GM19328 (cell line): Measurements from ENCODE around the gene FAM107B.

Experiments
- ATAC-seq: cut with Tn5 transposase; IDR thresholded peaks from one replicate; pipeline ENCODE4 v1.9.1; 2021; ENCODE audit warnings: mild to moderate bottlenecking, moderate library complexity; ENCODE audit not compliant: unreplicated experiment

Gene FAM107B

DNA sequence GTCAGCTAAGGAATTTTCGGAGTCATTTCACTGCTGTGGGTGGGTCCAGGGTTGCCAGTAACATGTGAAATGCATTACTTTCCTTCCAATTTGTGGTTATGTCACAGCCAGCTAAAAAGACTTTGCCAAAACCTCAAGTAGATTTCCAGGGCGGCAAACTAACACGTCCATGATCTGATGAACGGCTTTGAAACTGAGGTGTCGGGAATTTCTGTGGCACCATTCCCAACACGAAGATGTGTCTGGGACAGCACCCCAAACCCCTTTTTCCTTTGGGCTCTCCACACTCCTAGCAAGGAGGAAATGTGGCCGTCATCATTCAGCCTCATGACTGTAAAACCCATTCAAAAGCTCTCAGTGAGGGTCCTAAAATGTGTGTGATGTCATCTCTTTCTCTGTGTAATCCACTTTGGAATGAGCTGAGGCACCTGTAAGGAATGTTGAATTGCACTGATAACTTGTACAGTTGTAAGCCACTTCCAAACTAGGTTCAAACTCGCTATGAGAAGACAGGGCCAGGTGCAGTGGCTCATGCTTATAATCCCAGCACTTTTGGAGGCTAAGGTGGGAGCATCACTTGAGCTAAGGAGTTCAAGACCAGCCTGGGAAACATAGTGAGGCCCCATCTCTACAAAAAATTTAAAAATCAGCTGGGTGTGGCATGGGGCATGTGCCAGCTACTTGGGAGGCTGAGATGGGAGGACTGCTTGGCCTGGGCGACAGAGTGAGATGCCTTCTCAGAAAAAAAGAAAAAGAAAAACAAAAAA lies 297.9 kb downstream of the FAM107B start:
- no peak for ATAC-seq

DNA sequence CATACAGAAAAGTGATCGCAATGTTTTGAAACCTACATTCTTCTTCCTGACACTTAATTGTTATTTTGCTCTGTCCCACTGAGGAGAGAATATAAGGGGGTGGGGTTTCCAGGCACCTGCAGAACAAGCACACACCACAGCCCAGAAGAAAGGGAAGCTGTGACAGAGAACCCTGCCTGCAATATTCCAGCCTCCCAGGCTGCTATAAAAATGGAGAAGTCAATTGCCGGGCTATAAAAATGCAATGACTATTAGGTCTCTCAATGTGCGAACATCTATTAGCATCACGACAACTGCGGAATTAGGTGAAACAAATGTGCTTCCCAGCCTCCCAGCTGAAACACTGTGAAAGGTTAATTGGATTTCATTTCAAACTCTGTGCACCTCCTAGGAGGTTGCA lies 298.7 kb downstream of the FAM107B start:
- ATAC-seq = no peak

DNA sequence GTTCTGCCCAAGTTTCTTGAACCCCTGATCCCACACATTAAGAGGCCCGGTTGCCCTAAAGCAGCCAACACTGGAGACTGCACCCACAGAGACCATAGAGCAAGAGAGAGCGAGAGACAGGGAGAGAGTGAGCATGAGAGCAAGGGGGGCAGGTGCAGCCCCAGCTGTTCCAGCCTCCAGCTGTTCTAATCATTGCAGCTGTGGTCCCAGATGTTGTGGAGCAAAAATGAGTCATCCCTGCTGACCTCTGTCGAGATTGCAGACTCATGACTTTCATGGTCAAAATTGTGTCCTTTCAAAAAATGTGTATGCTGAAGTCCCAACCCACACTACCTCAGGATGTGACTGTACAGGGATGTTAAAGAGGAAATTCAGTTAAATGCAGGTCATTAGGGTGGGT lies 300.0 kb downstream of the FAM107B start:
- ATAC-seq = no peak

DNA sequence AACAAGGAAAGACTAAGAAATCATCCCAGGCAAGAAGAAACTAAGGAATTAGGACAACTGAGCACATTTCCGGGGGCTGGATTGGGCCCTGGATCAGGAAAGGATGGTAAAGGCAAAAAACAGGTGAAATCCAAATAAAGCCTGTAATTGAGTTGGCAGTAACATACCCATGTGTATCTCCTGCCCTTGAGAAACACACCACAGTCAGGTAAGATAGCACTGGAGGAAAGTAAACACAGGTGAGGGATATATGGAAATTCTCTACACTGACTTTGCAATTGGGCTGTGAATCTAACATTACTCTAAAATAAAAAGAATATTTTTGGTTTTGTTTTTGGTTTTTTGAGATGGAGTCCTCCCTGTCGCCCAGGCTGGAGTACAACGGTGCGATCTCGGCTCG lies 303.8 kb downstream of the FAM107B start:
- no peak for ATAC-seq

DNA sequence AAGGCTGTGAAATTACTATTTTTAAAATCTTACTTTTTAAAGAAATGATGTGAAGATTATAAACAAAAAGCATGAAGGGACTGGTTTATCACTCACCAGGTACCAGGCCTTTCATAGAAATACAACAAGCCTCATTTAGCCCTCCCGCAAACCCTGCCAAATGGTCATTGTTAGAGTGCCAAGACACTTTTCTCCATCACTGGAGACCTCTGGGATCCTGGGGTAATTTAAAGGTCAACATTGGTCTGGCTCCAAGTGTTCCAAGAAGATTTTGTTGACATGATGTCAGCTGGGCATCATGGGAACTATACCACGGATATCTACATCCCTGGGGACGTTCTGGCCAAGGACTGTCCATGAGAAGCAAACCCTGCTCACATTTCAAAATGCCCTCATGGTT lies 306.0 kb downstream of the FAM107B start:
- no peak for ATAC-seq
